ENCODE results near the gene GAREM1.

GRCh38 chr18:32450026-32450691 lies 20.5 kb downstream of the GAREM1 start:
- TF ChIP-seq CTCF (IDR thresholded peaks at IDR 0.05), result no peak
- no peak for TF ChIP-seq POLR2A (IDR thresholded peaks at IDR 0.05)
